ENCODE measurements around the gene IGF2BP2.

DNA sequence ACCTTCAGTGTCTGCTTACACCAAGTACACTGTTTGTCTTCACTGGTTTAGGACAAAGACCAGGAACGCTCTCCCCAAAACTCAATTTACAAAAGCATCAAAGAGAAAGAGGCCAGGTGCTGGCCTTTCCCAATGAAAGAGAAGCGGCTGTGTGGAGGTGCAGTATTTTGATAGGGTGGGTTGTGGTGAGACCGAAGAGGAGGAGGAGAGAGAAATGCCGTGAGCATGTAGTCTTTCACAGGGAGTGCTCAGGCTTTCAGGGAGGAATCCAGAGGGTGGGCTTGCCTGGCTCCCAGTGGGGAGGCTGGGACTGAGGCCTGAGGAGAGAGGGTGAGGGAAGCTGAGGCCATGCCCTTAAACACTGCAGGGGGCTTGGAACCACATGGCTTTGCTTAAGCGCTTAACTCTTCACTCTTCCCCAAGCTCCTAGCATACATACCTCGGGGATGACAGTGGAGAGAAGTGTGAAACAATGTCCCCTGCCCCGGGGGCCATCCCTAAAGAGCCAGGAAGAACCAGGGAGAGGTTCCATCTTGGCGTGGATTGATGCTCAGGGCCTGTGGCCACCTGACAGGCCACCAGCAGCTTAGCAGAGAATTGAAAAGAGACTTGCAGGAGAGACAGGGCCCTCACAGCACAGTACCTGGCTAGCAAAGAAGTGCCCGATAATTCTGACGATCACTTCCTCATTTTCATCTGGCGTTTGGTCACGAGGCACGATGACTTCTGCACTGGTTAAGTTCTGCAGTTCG, 178.3 kb downstream of the IGF2BP2 start:
- TF ChIP-seq ISL1 (CRISPR knock-in tag; IDR thresholded peaks at IDR 0.05) (no peak), ZC3H10 (CRISPR knock-in tag; IDR thresholded peaks at IDR 0.05) (no peak), OSR1 (CRISPR knock-in tag; IDR thresholded peaks at IDR 0.05) (no peak), ZFP3 (CRISPR knock-in tag; IDR thresholded peaks at IDR 0.05) (no peak), ZFP30 (CRISPR knock-in tag; IDR thresholded peaks at IDR 0.05) (no peak)

Measured in SK-N-SH treated with all-trans-retinoic acid at 6 μM for 48 hours (cell line).